ENCODE results near the gene ANXA7.

- TF ChIP-seq MAX (IDR thresholded peaks at IDR 0.05; ENCODE audit: insufficient read depth, insufficient read length) (no peak), EZH2 (IDR thresholded peaks at IDR 0.05; ENCODE audit: borderline replicate concordance, low read depth, low read length, severe bottlenecking) (no peak), POLR2A (IDR thresholded peaks at IDR 0.05; ENCODE audit: low read depth, low read length) (no peak), CTCF (IDR thresholded peaks at IDR 0.05; ENCODE audit: extremely low read depth in 1 of 2, insufficient read depth in 1 of 2, low read depth in 1 of 2, low read length in 2 of 2) (no peak)
Observed at GRCh38 chr10:73357166-73357565, 56.7 kb downstream of the ANXA7 start.

Data from endothelial cell of umbilical vein (primary cell).